PC-9 (cell line): ENCODE results near the gene ADCY3.

Experiments used
- EZH2 ChIP-seq: fragments of 200-600 bp; sonication (generic); IDR thresholded peaks from 2 replicates; pipeline ENCODE4 v1.8.0; 2017; ENCODE audit warnings: antibody characterized with exemption, low read depth
- TF ChIP-seq, protein P1 (sequence below): fragments of 200-600 bp; sonication (generic); conservative IDR thresholded peaks from 2 replicates; pipeline ENCODE4 v1.6.1; 2017; ENCODE audit warnings: mixed run types, antibody characterized with exemption, mild to moderate bottlenecking, moderate library complexity

DNA sequence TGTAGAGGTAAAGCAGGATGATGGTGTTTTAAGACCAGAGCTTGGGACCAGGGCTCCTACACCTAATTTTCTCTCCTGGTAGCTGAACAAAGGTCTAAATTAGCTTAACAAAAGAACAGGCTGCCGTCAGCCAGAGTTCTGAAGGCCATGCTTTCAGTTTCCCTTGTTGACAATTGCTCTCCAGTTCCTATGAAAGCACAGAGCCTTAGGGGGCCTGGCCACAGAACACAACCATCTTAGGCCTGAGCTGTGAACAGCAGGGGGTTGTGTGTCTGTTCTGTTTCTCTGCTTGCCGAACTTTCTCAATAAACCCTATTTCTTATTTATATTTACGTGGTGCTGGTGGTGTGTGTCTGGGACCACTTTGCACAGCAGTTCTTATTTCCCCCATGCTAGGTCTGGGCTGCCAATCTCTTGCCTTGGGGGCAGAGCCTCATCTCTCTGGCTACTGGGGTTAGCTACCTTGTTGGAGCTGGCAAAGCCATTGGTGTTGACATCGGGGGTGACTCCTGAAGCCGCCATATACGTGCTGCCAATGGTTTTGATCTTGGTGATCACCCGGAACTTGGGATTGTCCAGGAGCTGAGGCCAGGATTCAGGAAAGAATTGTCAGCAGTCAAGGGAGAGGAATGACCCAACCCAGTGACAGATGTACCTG lies 97.9 kb downstream of the ADCY3 start:
- TF ChIP-seq EZH2: no peak
- TF ChIP-seq, protein P1, sequence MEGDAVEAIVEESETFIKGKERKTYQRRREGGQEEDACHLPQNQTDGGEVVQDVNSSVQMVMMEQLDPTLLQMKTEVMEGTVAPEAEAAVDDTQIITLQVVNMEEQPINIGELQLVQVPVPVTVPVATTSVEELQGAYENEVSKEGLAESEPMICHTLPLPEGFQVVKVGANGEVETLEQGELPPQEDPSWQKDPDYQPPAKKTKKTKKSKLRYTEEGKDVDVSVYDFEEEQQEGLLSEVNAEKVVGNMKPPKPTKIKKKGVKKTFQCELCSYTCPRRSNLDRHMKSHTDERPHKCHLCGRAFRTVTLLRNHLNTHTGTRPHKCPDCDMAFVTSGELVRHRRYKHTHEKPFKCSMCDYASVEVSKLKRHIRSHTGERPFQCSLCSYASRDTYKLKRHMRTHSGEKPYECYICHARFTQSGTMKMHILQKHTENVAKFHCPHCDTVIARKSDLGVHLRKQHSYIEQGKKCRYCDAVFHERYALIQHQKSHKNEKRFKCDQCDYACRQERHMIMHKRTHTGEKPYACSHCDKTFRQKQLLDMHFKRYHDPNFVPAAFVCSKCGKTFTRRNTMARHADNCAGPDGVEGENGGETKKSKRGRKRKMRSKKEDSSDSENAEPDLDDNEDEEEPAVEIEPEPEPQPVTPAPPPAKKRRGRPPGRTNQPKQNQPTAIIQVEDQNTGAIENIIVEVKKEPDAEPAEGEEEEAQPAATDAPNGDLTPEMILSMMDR: no peak
